ENCODE results near the gene SELENOV. TPM values are rescaled to one million over a fixed set of nuclear protein-coding genes. Genes with fewer than 3 reads are reported as not detected.
A peak's percentile ranks its signal among the peaks of the same experiment; 100 is the strongest.

The SELENOV gene
- total and polyA plus RNA-seq, 8 donors, result not detected

GRCh38 chr19:39497996-39498797 lies 16.7 kb upstream of the SELENOV start:
- intact Hi-C loops (cut with DNase I), result no loop called here
- WGBS, 2 donors, result 1 to 2% methylated on average over 40 of the region's 40 CpGs
- H3K27ac ChIP-seq, result no peak overlapping the region
- H3K27me3 ChIP-seq, result peaks cover 0 to 4% (median 2%) of the 10 kb centered on the region in 4 donors
- no peaks in the 10 kb centered on the region for H3K9me3 ChIP-seq
- no peak for FAIRE-seq
- peak overlapping the region in 2 of 4 donors; percentile 4 to 17 for H3K4me3 ChIP-seq
- TF ChIP-seq CTCF (IDR thresholded peaks at IDR 0.05), result no peak
- peak in 1 of 6 donors; percentile 73 for DNase-seq
- peak; percentile 60 to 83 (median 70) for ATAC-seq
- H3K36me3 ChIP-seq, result no peaks in the 10 kb centered on the region
- peaks cover 6 to 8% (median 7%) of the 10 kb centered on the region in 3 donors for H3K4me1 ChIP-seq

- WGBS, 2 donors, result 2% methylated on average over 55 to 60 of the region's 60 CpGs
- FAIRE-seq (no peak), DNase-seq (no peak), ATAC-seq (peak in 1 of 4 donors; percentile 35)
- TF ChIP-seq CTCF (IDR thresholded peaks at IDR 0.05), result no peak
- H3K27ac ChIP-seq, result no peak within 1 kb of the TSS
- no peaks in the 10 kb centered on the region for H3K36me3 ChIP-seq
- H3K9me3 ChIP-seq, result no peaks in the 10 kb centered on the region
- intact Hi-C loops (cut with DNase I), result no loop called here
- peaks cover 0 to 4% (median 2%) of the 10 kb centered on the region in 4 donors for H3K27me3 ChIP-seq
- H3K4me1 ChIP-seq, result peaks cover 6 to 8% (median 7%) of the 10 kb centered on the region in 3 donors
- H3K4me3 ChIP-seq, result peak within 1 kb of the TSS in 2 of 4 donors; percentile 4 to 17
These were observed 15.9 kb upstream of the SELENOV start, which contains the start of gene DLL3 for GRCh38 chr19:39498798-39499642. Gene DLL3, plus strand, starts transcription at chr19:39498947. Its CDS starts 28 bp downstream, at chr19:39498975.

GRCh38 chr19:39499932-39500331 lies 15.0 kb upstream of the SELENOV start:
- Histone ChIP-seq H3K27ac (no peak overlapping the region), H3K4me3 (no peak overlapping the region), H3K4me1 (peaks cover 6 to 8% (median 7%) of the 10 kb centered on the region in 3 donors), H3K36me3 (no peaks in the 10 kb centered on the region), H3K27me3 (peaks cover 0 to 5% (median 2%) of the 10 kb centered on the region in 4 donors), H3K9me3 (no peaks in the 10 kb centered on the region)
- 70 to 73% methylated on average over 8 of the region's 8 CpGs for WGBS, 2 donors
- intact Hi-C loops (cut with DNase I), result no loop called here
- FAIRE-seq (no peak), ATAC-seq (no peak), DNase-seq (no peak)
- no peak for TF ChIP-seq CTCF (IDR thresholded peaks at IDR 0.05)

GRCh38 chr19:39500543-39500942 lies 14.4 kb upstream of the SELENOV start:
- no peak for TF ChIP-seq CTCF (IDR thresholded peaks at IDR 0.05)
- DNase-seq (no peak), FAIRE-seq (no peak), ATAC-seq (no peak)
- WGBS, 2 donors, result 38 to 54% methylated on average over 4 of the region's 4 CpGs
- no peak overlapping the region for H3K27ac ChIP-seq
- no peak overlapping the region for H3K4me3 ChIP-seq
- H3K36me3 ChIP-seq, result no peaks in the 10 kb centered on the region
- peaks cover 6 to 8% (median 7%) of the 10 kb centered on the region in 3 donors for H3K4me1 ChIP-seq
- H3K27me3 ChIP-seq, result peaks cover 0 to 10% (median 2%) of the 10 kb centered on the region in 4 donors
- H3K9me3 ChIP-seq, result no peaks in the 10 kb centered on the region
- intact Hi-C loops (cut with DNase I), result no loop called here
